Activated naive CD8-positive, alpha-beta T cell treated with anti-CD3 and anti-CD28 coated beads, Interleukin-2, amount 10 ng/mL, durations not matched to agents 7 days and 5 days (primary cell): ENCODE data around the gene HEMGN. TPM values are rescaled to one million over a fixed set of nuclear protein-coding genes. Genes with fewer than 3 reads are reported as not detected.

ENCODE experiments used
- ATAC-seq: fragments of 150-1000 bp; cut with Tn5 transposase; one replicate; pipeline ENCODE4 v1.10.0; 2021; ENCODE audit warnings: low read depth, moderate library complexity
- POLR2A ChIA-PET: fragments of 350-600 bp; sonication (Branson Sonifier 250); formaldehyde crosslinking; loops from one replicate; lab custom pipeline; 2021; ENCODE audit warnings: antibody characterized with exemption; lab: Charles Lee
- DNase-seq: peaks from one replicate; pipeline ENCODE4 v3.0.0; 2021
- H3K27ac Mint-ChIP-seq: one replicate; pipeline ENCODE4 v1.8.0; 2022; ENCODE audit warnings: mild to moderate bottlenecking, mixed read lengths
- H3K27me3 Mint-ChIP-seq: one replicate; pipeline ENCODE4 v1.8.0; 2022; ENCODE audit warnings: mild to moderate bottlenecking, moderate library complexity, mixed read lengths
- H3K36me3 Mint-ChIP-seq: one replicate; pipeline ENCODE4 v1.8.0; 2021; ENCODE audit warnings: mild to moderate bottlenecking, mixed read lengths
- H3K4me1 Mint-ChIP-seq: one replicate; pipeline ENCODE4 v1.8.0; 2021; ENCODE audit warnings: mixed read lengths
- H3K4me3 Mint-ChIP-seq: one replicate; pipeline ENCODE4 v1.8.0; 2022; ENCODE audit warnings: mild to moderate bottlenecking, moderate library complexity, mixed read lengths
- H3K9me3 Mint-ChIP-seq: one replicate; pipeline ENCODE4 v1.8.0; 2021; ENCODE audit warnings: mixed read lengths
- total RNA-seq, 2 experiments: library from RNA; stranded (reverse); gene quantifications; one replicate each; pipeline ENCODE4 v1.2.3, GENCODE V29; 2021

The HEMGN gene
- total RNA-seq, 2 experiments from 2014 or later: 0.47 to 1.1 TPM

- DNase-seq (no peak), ATAC-seq (no peak)
- Mint-ChIP-seq H3K4me1 (peaks cover 28% of the 10 kb centered on the region), H3K36me3 (peaks cover 13% of the 10 kb centered on the region), H3K9me3 (no peaks in the 10 kb centered on the region), H3K4me3 (no peak overlapping the region), H3K27ac (peak overlapping the region; percentile 33), H3K27me3 (no peaks in the 10 kb centered on the region)
- POLR2A ChIA-PET: interaction anchor here (0.8 to 1.4 kb wide), 4 partner anchors 9 to 203 kb away, joined by 3 to 6 read pairs (median 4); partner anchors contain the start of genes TRMO and XPA
Observed at GRCh38 chr9:97900103-97900737, 37.8 kb downstream of the HEMGN start.

DNA sequence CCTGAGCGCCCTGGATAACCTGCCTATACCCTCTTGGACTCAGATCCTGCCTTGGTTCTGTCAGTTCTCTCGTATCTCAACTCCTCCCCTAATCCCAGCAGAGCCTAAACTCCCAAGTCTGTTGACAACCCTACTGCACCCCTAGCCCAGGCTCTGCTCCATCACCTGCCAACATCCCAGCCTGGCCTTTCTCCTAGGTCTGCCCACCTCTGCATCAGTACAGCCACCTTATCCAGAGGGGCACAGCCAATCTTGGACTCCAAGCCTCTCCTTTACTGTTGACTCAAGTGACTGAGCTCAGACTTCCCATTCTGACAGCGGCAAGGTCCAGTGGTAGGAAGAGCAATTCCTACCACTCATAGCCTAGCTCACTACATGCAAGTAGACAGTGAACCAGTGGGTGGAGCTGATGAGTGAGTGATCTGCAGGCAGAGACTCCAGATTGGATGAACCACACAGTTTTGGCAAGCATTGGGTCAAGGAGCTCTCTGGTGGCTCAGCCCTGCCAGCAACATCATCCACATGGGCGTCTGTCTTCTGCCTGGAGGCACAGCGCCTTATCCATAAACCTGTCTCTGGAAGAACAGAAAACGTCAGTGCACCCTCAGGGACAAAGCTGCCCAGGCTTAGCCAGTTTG lies 42.2 kb downstream of the HEMGN start:
- no peak overlapping the region for H3K27ac Mint-ChIP-seq
- POLR2A ChIA-PET: interaction anchor here (0.9 kb wide), 1 partner anchor 26 kb away, joined by 3 read pairs; the partner anchor contains the start of gene TRMO
- H3K4me3 Mint-ChIP-seq: no peak overlapping the region
- no peak for DNase-seq
- peaks cover 9% of the 10 kb centered on the region for H3K36me3 Mint-ChIP-seq
- no peak for ATAC-seq
- peaks cover under 1% of the 10 kb centered on the region for H3K4me1 Mint-ChIP-seq
- no peaks in the 10 kb centered on the region for H3K27me3 Mint-ChIP-seq
- H3K9me3 Mint-ChIP-seq: peaks cover 3% of the 10 kb centered on the region

DNA sequence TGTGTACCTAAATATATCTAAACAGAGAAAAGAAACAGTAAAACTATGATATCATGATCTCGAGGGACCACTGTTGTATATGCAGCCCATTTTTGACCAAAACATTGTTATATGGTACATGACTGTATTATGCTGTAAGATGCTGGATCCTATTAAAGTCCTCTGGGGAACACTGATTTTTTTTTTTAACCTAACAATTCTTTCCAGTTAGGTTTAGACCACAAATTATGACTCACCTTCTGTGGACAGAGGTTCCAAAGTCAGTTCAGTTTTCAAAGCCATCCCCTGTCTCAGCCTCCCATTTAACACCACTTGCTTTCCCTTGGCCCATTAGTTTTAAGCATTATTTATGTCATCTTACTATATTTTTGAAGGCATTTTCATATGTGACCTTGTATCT lies 42.8 kb downstream of the HEMGN start:
- Mint-ChIP-seq H3K36me3 (peaks cover 9% of the 10 kb centered on the region), H3K9me3 (peaks cover 3% of the 10 kb centered on the region), H3K4me1 (peaks cover 3% of the 10 kb centered on the region), H3K27ac (no peak overlapping the region), H3K27me3 (no peaks in the 10 kb centered on the region), H3K4me3 (no peak overlapping the region)
- POLR2A ChIA-PET: no interaction called here
- no peak for ATAC-seq
- no peak for DNase-seq

GRCh38 chr9:97892421-97892820 lies 45.6 kb downstream of the HEMGN start:
- H3K36me3 Mint-ChIP-seq: peaks cover 9% of the 10 kb centered on the region
- POLR2A ChIA-PET: interaction anchor here (1.0 to 1.2 kb wide), 2 partner anchors 11 to 29 kb away, joined by 3 read pairs; no protein-coding TSS in a partner anchor
- H3K9me3 Mint-ChIP-seq: peaks cover 3% of the 10 kb centered on the region
- ATAC-seq (no peak), DNase-seq (no peak)
- H3K4me1 Mint-ChIP-seq: peaks cover 5% of the 10 kb centered on the region
- H3K27me3 Mint-ChIP-seq: no peaks in the 10 kb centered on the region
- H3K27ac Mint-ChIP-seq: no peak overlapping the region
- no peak overlapping the region for H3K4me3 Mint-ChIP-seq

DNA sequence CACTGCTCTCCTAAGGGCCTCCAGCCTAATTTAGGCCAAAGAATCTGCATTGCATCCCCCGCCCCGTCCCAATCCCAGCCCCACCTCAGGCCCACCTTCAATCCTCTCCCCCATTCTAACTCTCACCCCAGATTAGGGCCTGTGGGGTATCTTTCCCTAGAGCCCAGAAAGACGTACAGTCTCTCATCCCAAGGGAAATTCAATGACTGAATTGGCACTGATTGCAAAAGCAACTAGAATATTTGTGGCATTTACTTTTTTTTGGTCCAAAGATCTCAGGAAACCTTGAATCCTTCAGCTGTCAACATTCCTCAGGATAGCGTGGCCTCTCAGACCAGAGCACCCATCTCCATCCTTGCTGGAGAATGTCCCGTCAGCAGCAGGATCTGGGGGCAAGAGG lies 46.2 kb downstream of the HEMGN start:
- Mint-ChIP-seq H3K27ac (peak overlapping the region; percentile 36), H3K36me3 (peaks cover 9% of the 10 kb centered on the region), H3K9me3 (peaks cover 3% of the 10 kb centered on the region)

DNA sequence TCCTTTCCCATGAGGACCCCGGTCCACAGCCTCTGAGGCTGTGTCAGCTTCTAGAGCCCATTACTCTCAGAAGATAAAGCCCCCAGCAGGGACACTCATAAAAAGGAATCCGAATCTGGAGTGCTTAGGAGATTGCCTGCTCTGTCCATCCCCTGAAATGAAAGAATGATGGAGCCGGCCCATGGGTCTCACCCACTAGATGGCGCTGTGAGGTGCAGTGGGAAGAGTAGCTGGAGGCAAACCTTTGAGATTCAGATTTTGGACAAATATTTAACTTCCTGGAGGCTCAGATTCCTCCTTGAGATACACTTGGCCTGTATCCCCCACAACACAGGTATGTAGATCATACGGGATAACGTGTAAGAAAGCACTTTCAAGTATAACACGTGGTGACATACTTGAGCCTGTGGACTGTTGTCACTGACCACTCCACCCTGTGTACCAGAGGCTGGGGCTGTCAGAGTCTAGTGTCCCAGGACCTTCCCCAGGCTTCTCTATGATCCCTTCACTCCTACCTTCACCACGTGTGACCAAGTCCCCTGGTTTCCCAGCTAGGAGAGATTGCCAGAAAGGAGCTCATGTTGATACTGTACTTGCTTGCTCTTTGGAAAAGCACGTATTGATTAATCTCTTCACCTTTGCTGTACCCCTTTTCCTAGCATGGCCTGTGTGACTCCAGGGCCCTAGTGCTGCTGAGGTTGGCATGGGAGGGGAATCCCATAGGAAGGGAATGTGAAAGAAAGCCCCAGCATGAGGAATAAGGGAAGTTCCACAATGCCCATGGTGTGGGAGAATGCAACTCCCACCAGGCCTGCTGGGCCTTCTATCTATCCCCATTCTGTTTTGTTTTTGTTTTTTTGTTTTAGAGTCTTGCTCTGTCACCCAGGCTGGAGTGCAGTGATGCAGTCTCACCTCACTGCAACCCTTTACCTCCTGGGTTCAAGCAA lies 47.8 kb downstream of the HEMGN start:
- Mint-ChIP-seq H3K4me1 (peaks cover 5% of the 10 kb centered on the region), H3K36me3 (peaks cover 4% of the 10 kb centered on the region), H3K9me3 (peaks cover 3% of the 10 kb centered on the region), H3K4me3 (no peak overlapping the region), H3K27ac (no peak overlapping the region), H3K27me3 (no peaks in the 10 kb centered on the region)
- ATAC-seq (peak; percentile 71), DNase-seq (peak; percentile 74)
- POLR2A ChIA-PET: interaction anchor here (0.6 to 2.2 kb wide), 6 partner anchors 11 to 367 kb away, joined by 3 to 15 read pairs (median 3); partner anchors contain the start of gene TRMO

More for the DNA sequence above, 46.2 kb downstream of the HEMGN start:
- POLR2A ChIA-PET: interaction anchor here (1.0 to 2.2 kb wide), 2 partner anchors 30 kb away, joined by 3 to 15 read pairs; partner anchors contain the start of gene TRMO
- DNase-seq: no peak
- ATAC-seq: no peak
- Mint-ChIP-seq H3K4me1 (peaks cover 5% of the 10 kb centered on the region), H3K27me3 (no peaks in the 10 kb centered on the region), H3K4me3 (no peak overlapping the region)

DNA sequence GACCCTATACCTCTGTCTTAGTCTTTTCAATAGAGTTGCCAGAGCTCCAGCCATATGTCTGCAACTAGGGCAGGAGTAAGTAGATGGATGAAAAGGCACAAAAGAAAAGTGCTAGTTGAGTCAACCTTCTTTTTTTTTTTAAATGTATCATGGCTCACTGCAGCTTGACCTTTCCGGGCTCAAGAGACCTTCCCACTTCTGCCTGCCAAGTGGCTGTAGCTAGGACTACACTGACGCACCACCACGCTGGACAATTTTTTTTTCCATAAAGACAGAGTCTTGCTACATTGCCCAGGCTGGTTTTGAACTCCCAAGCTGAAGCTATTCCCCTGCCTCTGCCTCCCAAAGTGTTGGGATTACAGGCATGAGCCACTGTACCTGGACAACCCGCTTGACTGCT lies 57.6 kb downstream of the HEMGN start:
- Mint-ChIP-seq H3K27ac (no peak overlapping the region), H3K36me3 (no peaks in the 10 kb centered on the region), H3K4me1 (no peaks in the 10 kb centered on the region), H3K4me3 (no peak overlapping the region), H3K27me3 (peaks cover 7% of the 10 kb centered on the region), H3K9me3 (no peaks in the 10 kb centered on the region)
- POLR2A ChIA-PET: no interaction called here
- DNase-seq: no peak
- ATAC-seq: no peak

Other genes with a start within 250 kb of the HEMGN start
- 10 to 100 TPM; 15.4 to 18.6 TPM for gene XPA, start 240.8 kb downstream of the HEMGN start, total RNA-seq
- gene FOXE1, start 84.9 kb downstream of the HEMGN start, total RNA-seq: under 1 TPM in 1 of 2 experiments, not detected in 1; 0.09 TPM
- 10 to 100 TPM; 25.6 to 27.6 TPM for gene TRMO, start 15.7 kb downstream of the HEMGN start, total RNA-seq
- gene ANP32B, start 45.2 kb upstream of the HEMGN start, total RNA-seq: 100 to 1,000 TPM; 295 to 296 TPM
- 10 to 100 TPM; 30.0 to 31.1 TPM for gene NANS, start 118.6 kb upstream of the HEMGN start, total RNA-seq
- 100 to 1,000 TPM in 1 of 2 experiments, 10 to 100 TPM in 1; 99.0 to 108 TPM for gene TRIM14, start 181.1 kb upstream of the HEMGN start, total RNA-seq